K562 (cell line): ENCODE measurements around the gene PSMD9. TPM values are rescaled to one million over a fixed set of nuclear protein-coding genes. Genes with fewer than 3 reads are reported as not detected.

Experiments used
- CCAR2 ChIP-seq: fragments of 200-400 bp; formaldehyde crosslinking; IDR thresholded peaks from 2 replicates; pipeline ENCODE4 v1.6.1; 2017; ENCODE audit warnings: mild to moderate bottlenecking, low read depth, low read length
- CTBP1 ChIP-seq: fragments of 450-650 bp; IDR thresholded peaks from 2 replicates; pipeline ENCODE4 v1.6.1; 2016; ENCODE audit warnings: borderline replicate concordance
- CXXC5 ChIP-seq: fragments of 250-450 bp; sonication (Bioruptor Pico); IDR thresholded peaks from 2 replicates; pipeline ENCODE4 v1.8.0; 2022; ENCODE audit warnings: inconsistent platforms, mild to moderate bottlenecking, moderate library complexity
- E2F6 ChIP-seq, 2 experiments: IDR thresholded peaks; 2 replicates each; pipeline ENCODE4 v1.6.1; 2011; ENCODE audit warnings: borderline replicate concordance in 1 of 2, control low read depth in 1 of 2, low read depth in 1 of 2, low read length in 1 of 2, mild to moderate bottlenecking in 1 of 2, mixed read lengths in 1 of 2, moderate library complexity in 1 of 2; ENCODE audit not compliant: insufficient read depth in 1 of 2, insufficient read length in 1 of 2, poor library complexity in 1 of 2, severe bottlenecking in 1 of 2; ENCODE audit errors: extremely low read depth in 1 of 2
- ETS1 ChIP-seq: conservative IDR thresholded peaks from 2 replicates; pipeline ENCODE4 v1.6.1; 2011; ENCODE audit warnings: low read depth, mild to moderate bottlenecking, low read length; ENCODE audit not compliant: control insufficient read depth
- FUS ChIP-seq: fragments of 200-400 bp; formaldehyde crosslinking; optimal IDR thresholded peaks from 2 replicates; pipeline ENCODE3; 2017; ENCODE audit warnings: low read depth, low read length
- GTF2B ChIP-seq: IDR thresholded peaks from 2 replicates; pipeline ENCODE4 v1.6.1; 2011; ENCODE audit not compliant: insufficient read length; ENCODE audit errors: extremely low read depth
- MEF2D ChIP-seq: conservative IDR thresholded peaks from 2 replicates; pipeline ENCODE4 v1.6.1; 2016; ENCODE audit warnings: low read depth, missing genetic modification characterization, missing compliant biosample characterization
- NCOA6 ChIP-seq: fragments of 450-650 bp; IDR thresholded peaks from 2 replicates; pipeline ENCODE4 v1.6.1; 2017; ENCODE audit warnings: mild to moderate bottlenecking
- POLR2AphosphoS5 ChIP-seq: IDR thresholded peaks from 2 replicates; pipeline ENCODE4 v1.6.1; 2011; ENCODE audit warnings: mild to moderate bottlenecking, low read depth, low read length, moderate library complexity; ENCODE audit not compliant: control insufficient read depth, insufficient read depth
- PREB ChIP-seq: sonication (generic); formaldehyde crosslinking; IDR thresholded peaks from 2 replicates; pipeline ENCODE4 v1.8.1; 2023; ENCODE audit warnings: mild to moderate bottlenecking, missing genetic modification reagents
- PTBP1 ChIP-seq: fragments of 200-400 bp; formaldehyde crosslinking; IDR thresholded peaks from 2 replicates; pipeline ENCODE4 v1.6.1; 2017; ENCODE audit warnings: low read depth, low read length
- RCOR1 ChIP-seq, 2 experiments: IDR thresholded peaks; 2 replicates each; pipeline ENCODE4 v1.6.1; 2012; ENCODE audit warnings: low read depth in 2 of 2, low read length in 2 of 2, borderline replicate concordance in 1 of 2, improper control_type of control experiment in 1 of 2
- STAT6 ChIP-seq: sonication (generic); formaldehyde crosslinking; IDR thresholded peaks from 2 replicates; pipeline ENCODE4 v1.8.1; 2023; ENCODE audit warnings: mild to moderate bottlenecking, missing genetic modification reagents
- SUPT5H ChIP-seq: fragments of 450-650 bp; IDR thresholded peaks from 2 replicates; pipeline ENCODE4 v1.6.1; 2016
- ZFP36 ChIP-seq: fragments of 150-350 bp; IDR thresholded peaks from 2 replicates; pipeline ENCODE4 v1.6.1; 2018; ENCODE audit warnings: low read length, low read depth; ENCODE audit not compliant: partially characterized antibody
- ZNF175 ChIP-seq: fragments of 200-800 bp; sonication (Bioruptor generic); IDR thresholded peaks from 2 replicates; pipeline ENCODE4 v1.6.1; 2016; ENCODE audit warnings: low read depth, mild to moderate bottlenecking, missing genetic modification characterization, missing compliant biosample characterization
- ZNF224 ChIP-seq: sonication (generic); formaldehyde crosslinking; IDR thresholded peaks from 2 replicates; pipeline ENCODE4 v1.8.0; 2022; ENCODE audit warnings: mild to moderate bottlenecking, missing genetic modification reagents
- ZNF445 ChIP-seq: fragments of 250-450 bp; sonication (Bioruptor Pico); IDR thresholded peaks from 2 replicates; pipeline ENCODE4 v1.4.0; 2020; ENCODE audit warnings: low read depth, mild to moderate bottlenecking, moderate library complexity
- ZSCAN32 ChIP-seq: fragments of 450-650 bp; formaldehyde crosslinking; IDR thresholded peaks from 2 replicates; pipeline ENCODE4 v1.4.0; 2020; ENCODE audit warnings: mild to moderate bottlenecking, moderate library complexity
- polyA plus RNA-seq, 8 experiments: library from polyadenylated mRNA; depleted of rRNA in 4 of 8; stranded (reverse) in 5 of 8; unstranded in 3 of 8; fragments of >200 nt; fragmentation: Nextera tagmentation in 2 of 8; fragmentation: Illumina TruSeq in 1 of 8; extraction: Ambion mirVana in 2 of 8; extraction: Trizol in 1 of 8; gene quantifications; 2 replicates each; pipeline versions ENCODE4 v1.2.1 to v1.2.3, GENCODE V29; 2011 to 2014; ENCODE audit warnings: inconsistent platforms in 1 of 8, missing spikeins in 1 of 8
- total RNA-seq, 7 experiments: library from RNA; depleted of rRNA in 6 of 7; stranded (reverse); fragments of >200 nt in 6 of 7; fragmentation: Illumina TruSeq in 2 of 7; extraction: Trizol in 2 of 7; gene quantifications; 2 replicates each; pipeline versions ENCODE4 v1.2.1 to v1.2.3, GENCODE V29; 2011 to 2021; ENCODE audit warnings: low replicate concordance in 1 of 7

PSMD9 gene
- total and polyA plus RNA-seq, 9 of the 15 experiments (the other 6 are each of a cell fraction or from before 2014, with no cell fraction given), result 12.2 to 143 (median 61.3) TPM

GRCh38 chr12:121843236-121843982 lies 45.2 kb upstream of the PSMD9 start (continued):
- TF ChIP-seq CXXC5 (CRISPR knock-in tag) (peak; percentile 77), STAT6 (no peak), ZFP36 (peak; percentile 98), ETS1 (no peak), CTBP1 (peak; percentile 70), ZNF224 (CRISPR knock-in tag) (no peak), PREB (CRISPR knock-in tag) (no peak), FUS (no peak), ZNF175 (CRISPR knock-in tag) (no peak), CCAR2 (no peak), SUPT5H (no peak), MEF2D (no peak), E2F6 (IDR thresholded peaks at IDR 0.05; ENCODE audit: borderline replicate concordance in 1 of 2, extremely low read depth in 1 of 2, insufficient read depth in 1 of 2, insufficient read length in 1 of 2, low read depth in 1 of 2, low read length in 1 of 2, poor library complexity in 1 of 2, severe bottlenecking in 1 of 2) (no peak), GTF2B (no peak), RCOR1 (IDR thresholded peaks at IDR 0.05; ENCODE audit: borderline replicate concordance in 1 of 2, low read depth in 2 of 2, low read length in 2 of 2) (peak in 1 of 2 experiments; percentile 65; a peak in 1 of 4 replicates), PTBP1 (no peak), POLR2AphosphoS5 (no peak), NCOA6 (no peak), ZNF445 (CRISPR knock-in tag) (no peak), ZSCAN32 (no peak)
